GM15510 (cell line): ENCODE data around the gene PMM1.

Source experiments
- POLR2A ChIP-seq: IDR thresholded peaks from 3 replicates; pipeline ENCODE4 v1.6.1; 2011; ENCODE audit warnings: borderline replicate concordance; ENCODE audit not compliant: insufficient read length; ENCODE audit errors: extremely low read depth

The PMM1 gene

DNA sequence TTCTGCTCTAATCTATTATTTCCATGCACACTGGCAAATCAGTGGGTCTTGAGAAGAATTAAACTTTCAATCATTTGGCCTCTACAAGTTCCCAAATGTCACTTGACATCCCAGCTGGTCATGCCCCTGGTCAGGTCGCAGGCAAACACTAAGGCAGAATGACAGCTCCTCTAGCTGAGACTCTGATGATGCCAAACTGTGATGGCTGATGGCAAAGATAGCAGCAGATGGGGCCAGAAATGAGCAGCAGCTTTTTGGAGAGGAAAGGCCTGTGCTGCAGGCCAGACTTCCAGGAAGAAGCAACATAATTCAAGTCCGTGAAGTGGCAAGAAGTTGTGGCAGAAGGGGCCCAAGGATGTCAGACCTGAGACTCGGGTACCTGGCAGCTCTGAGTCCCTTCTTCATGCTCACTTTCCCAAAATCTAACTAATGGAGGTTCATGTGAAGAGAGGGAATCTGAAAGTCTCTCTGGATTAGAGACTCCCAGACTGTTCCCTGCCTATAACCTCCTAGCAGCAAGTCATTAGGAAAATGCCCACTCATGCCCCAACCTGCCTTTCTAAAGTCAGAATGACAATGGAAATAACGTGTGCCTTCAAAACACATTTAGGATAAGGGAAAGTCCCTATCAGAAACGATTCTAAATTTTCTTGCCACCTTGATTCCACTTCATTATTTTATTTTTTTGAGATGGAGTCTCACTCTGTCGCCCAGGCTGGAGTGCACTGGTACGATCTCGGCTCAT is 9.4 kb upstream of the PMM1 start:
- no peak for TF ChIP-seq POLR2A

- no peak for TF ChIP-seq POLR2A
Observed at GRCh38 chr22:41598081-41598480, 8.4 kb upstream of the PMM1 start.

GRCh38 chr22:41597635-41597953 is 8.0 kb upstream of the PMM1 start:
- TF ChIP-seq POLR2A = no peak

DNA sequence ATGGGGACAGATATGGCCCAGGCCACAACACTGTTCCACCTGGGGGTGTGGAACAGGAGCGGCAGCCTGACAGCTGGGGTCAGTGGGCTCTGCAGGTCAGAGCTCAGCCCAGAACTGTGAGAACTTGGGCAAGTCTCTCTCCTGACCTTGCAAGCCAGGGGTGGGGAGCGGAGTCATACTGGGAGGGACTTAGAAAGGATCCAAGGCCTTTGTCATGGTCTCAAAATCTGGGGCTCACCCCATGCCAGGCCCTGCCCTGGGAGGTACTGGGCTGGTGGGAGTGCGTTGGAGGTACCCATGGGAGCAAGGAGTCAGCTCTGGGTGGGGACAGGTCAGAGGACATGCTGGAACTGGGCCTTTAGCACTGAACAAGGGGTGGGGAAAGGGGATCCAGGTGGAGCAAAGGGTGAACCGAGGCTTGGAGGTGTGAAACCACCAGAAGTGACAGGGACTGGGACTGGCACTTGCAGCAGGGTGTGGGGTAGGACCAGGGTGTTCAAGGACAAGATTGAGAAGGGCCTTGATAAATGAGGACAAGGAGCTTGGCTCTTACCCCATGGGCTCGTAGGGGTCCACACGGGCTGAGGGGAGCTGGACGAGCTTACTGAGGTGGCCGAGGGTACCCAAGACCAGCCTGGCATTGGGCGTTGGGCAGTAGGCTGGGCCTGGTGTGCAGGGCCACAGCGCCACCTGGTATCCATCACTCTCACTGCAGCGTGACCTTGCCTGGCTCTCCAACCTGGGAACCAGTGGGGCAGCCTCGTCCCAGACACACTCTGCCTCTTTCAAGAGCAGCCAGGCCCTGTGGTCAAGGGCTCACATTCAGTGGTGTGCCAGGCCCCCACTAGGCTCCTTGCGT is 7.4 kb upstream of the PMM1 start:
- TF ChIP-seq POLR2A = no peak

DNA sequence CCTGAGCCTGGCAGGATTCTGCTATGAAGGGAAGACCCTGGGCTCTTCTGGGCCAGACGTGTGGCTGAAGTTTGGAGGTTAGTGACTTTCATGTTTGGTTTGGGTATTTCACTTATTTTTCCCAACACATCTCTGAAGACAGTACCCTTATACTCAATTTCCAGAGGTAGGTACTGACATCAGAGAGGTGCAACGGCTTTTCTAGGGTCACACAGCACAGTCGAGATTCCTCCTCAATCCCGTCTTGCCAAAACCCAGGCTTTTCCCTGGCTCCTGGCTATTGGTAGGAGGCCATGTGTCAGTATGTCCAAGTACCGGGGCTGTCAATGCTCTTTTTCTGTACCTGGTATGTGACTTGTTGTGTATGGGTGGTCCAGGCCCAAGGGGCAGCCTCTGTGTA is 6.1 kb upstream of the PMM1 start:
- no peak for TF ChIP-seq POLR2A

DNA sequence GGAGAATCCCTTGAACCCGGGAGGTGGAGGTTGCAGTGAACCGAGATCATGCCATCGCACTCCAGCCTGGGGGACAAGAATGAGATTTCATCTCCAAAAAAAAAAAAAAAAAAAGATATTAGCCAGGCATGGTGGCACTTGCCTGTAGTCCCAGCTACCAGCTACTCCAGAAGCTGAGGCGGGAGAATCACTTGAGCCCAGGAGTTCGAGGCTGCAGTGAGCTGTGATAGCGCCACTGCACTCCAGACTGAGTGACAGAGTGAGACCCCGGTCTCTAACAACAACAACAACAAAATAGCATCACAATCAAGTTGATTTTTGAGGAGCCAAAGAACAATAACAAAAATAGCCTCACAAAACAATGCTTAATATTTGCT is 2.3 kb downstream of the PMM1 start:
- no peak for TF ChIP-seq POLR2A

DNA sequence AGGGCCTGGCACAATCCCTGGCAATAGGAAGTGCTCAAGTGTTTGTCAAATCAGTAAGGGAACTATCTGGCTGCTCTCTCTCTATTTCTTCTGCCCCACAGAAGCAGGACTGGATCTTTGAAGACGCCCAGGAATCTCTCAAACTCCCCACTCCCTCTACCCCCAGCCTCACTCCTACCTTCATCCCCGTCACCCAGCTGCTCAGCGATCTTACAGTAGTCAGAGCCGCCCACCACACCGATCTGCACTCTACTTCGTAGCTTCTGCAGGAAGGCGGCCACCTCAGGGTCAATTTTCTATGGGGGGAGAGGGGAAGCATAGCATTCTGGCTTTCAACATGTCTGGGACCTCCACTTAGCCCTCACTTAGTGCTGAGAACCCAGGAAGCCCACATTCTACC is 3.7 kb downstream of the PMM1 start:
- TF ChIP-seq POLR2A = no peak

DNA sequence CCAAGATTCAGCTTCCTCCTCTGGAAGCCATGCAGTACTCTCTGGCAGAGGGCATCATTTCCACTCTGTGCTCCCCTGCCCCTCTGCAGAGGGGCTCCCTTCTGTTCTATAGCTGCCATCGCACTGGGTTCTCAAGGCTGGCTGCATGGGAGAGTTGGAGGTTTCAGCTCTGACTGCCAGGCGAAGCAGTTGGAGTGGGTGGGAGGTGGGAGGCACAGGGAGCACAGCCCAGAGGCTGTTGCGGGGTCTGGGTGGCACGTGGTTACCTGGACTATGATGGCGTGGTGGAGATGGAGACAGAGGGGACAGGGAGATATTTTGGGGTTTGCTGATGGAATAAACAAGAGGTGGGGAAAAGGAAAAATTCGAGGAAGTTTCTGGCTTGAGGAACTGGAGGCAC is 4.8 kb downstream of the PMM1 start:
- TF ChIP-seq POLR2A = no peak

GRCh38 chr22:41582694-41583093 is 6.9 kb downstream of the PMM1 start:
- no peak for TF ChIP-seq POLR2A

GRCh38 chr22:41579997-41580355 is 9.7 kb downstream of the PMM1 start:
- no peak for TF ChIP-seq POLR2A

GRCh38 chr22:41579297-41579996 is 10.2 kb downstream of the PMM1 start:
- no peak for TF ChIP-seq POLR2A

DNA sequence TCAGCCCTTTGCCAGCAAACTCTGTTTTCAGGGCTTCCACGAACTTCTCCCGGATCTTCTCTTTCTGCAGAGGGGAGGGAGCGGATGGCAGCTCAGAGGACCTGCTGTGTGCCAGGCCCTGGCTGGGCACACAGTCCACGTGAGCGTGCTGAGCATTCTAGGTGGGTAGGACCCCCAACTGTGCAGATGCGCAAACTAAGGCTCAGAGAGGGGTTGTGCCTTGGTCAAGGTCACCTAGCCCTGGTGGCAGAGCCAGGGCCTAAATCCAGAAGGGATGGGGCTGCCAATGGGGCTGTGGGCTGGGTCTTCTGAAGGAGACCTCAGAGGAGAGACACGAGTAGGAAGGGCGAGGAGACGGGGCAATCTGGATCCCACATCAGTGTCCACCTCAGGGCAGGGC is 10.8 kb downstream of the PMM1 start:
- no peak for TF ChIP-seq POLR2A

- no peak for TF ChIP-seq POLR2A
Observed at GRCh38 chr22:41578114-41578513, 11.5 kb downstream of the PMM1 start.

GRCh38 chr22:41576877-41577276 is 12.8 kb downstream of the PMM1 start:
- TF ChIP-seq POLR2A = no peak

- TF ChIP-seq POLR2A = no peak
Observed at GRCh38 chr22:41575533-41575932, 14.1 kb downstream of the PMM1 start.
